Caco-2 (cell line): Measurements from ENCODE around the gene DYNC1H1. TPM values are rescaled to one million over a fixed set of nuclear protein-coding genes. Genes with fewer than 3 reads are reported as not detected.

Experiments
- BruUV-seq: library from RNA; stranded (reverse); fragments of 400-500 nt; replicated peaks from 2 replicates; lab custom pipeline; 2021; lab: Mats Ljungman, UMichigan
- CTCF ChIA-PET: fragments of 300-600 bp; sonication (Branson Sonifier 250); formaldehyde crosslinking; loops from one replicate; lab custom pipeline; 2022; ENCODE audit warnings: antibody characterized with exemption; lab: Charles Lee
- POLR2A ChIA-PET: fragments of 300-600 bp; sonication (Branson Sonifier 250); formaldehyde crosslinking; loops from one replicate; lab custom pipeline; 2022; ENCODE audit warnings: antibody characterized with exemption; lab: Charles Lee
- DNase-seq, 2 experiments: peaks; one replicate each; pipeline versions ENCODE4 v3.0.0 to v3.0.0-alpha.2; 2020 to 2022
- H3K27me3 ChIP-seq: replicated peaks from 2 replicates; pipeline ENCODE4 v1.6.0; 2011; ENCODE audit warnings: low read length; ENCODE audit not compliant: control insufficient read depth, insufficient read depth
- H3K36me3 ChIP-seq: 2 replicates; pipeline ENCODE4 v1.5.1; 2011; ENCODE audit warnings: low read length; ENCODE audit not compliant: control insufficient read depth, insufficient read depth
- H3K4me1 ChIP-seq: fragments of 250-450 bp; sonication (Bioruptor Pico); 2 replicates; pipeline ENCODE4 v1.5.1; 2020; ENCODE audit warnings: mild to moderate bottlenecking
- H3K4me3 ChIP-seq: 2 replicates; pipeline ENCODE4 v1.5.1; 2011; ENCODE audit warnings: low read depth, mild to moderate bottlenecking, control low read depth, low read length
- H3K9me3 ChIP-seq: fragments of 250-450 bp; sonication (Bioruptor Pico); 2 replicates; pipeline ENCODE4 v1.5.1; 2020; ENCODE audit warnings: mild to moderate bottlenecking, moderate library complexity
- H3K27ac Mint-ChIP-seq: one replicate; pipeline ENCODE4 v1.8.0; 2022; ENCODE audit warnings: mixed read lengths; ENCODE audit not compliant: unreplicated experiment
- H3K27me3 Mint-ChIP-seq: one replicate; pipeline ENCODE4 v1.8.0; 2022; ENCODE audit warnings: mixed read lengths; ENCODE audit not compliant: insufficient read depth, unreplicated experiment
- H3K36me3 Mint-ChIP-seq: one replicate; pipeline ENCODE4 v1.8.0; 2022; ENCODE audit warnings: mild to moderate bottlenecking, mixed read lengths; ENCODE audit not compliant: insufficient read depth, unreplicated experiment
- H3K4me1 Mint-ChIP-seq: one replicate; pipeline ENCODE4 v1.8.0; 2022; ENCODE audit warnings: low read depth, mixed read lengths; ENCODE audit not compliant: unreplicated experiment
- H3K4me3 Mint-ChIP-seq: one replicate; pipeline ENCODE4 v1.8.0; 2022; ENCODE audit warnings: mild to moderate bottlenecking, moderate library complexity, mixed read lengths; ENCODE audit not compliant: unreplicated experiment
- H3K9me3 Mint-ChIP-seq: one replicate; pipeline ENCODE4 v1.8.0; 2022; ENCODE audit warnings: mixed read lengths; ENCODE audit not compliant: unreplicated experiment
- intact Hi-C: fragments of 100-400 bp; cut with micrococcal nuclease; formaldehyde crosslinking; loops from one replicate; pipeline ENCODE4 v1.10.0; 2022; ENCODE audit not compliant: unreplicated experiment
- total RNA-seq: library from RNA; stranded (reverse); gene quantifications from 2 replicates; pipeline ENCODE4 v1.2.3, GENCODE V29; 2022
- TF ChIP-seq, protein P1 (sequence below), 2 experiments: fragments of 200-600 bp in 1 of 2; IDR thresholded peaks; 1 replicate in 1 of 2; 2 replicates in 1 of 2; pipeline versions ENCODE4 v1.5.1 to v1.8.0; 2011 to 2022; ENCODE audit warnings: antibody characterized with exemption in 1 of 2, control low read depth in 1 of 2, inconsistent platforms in 1 of 2, low read depth in 1 of 2, low read length in 1 of 2, mild to moderate bottlenecking in 1 of 2, moderate library complexity in 1 of 2; ENCODE audit not compliant: insufficient read depth in 1 of 2, severe bottlenecking in 1 of 2, unreplicated experiment in 1 of 2

The DYNC1H1 gene
- total RNA-seq, 1 experiment from 2014 or later, result 351 TPM

GRCh38 chr14:101916816-101917412, 47.5 kb upstream of the DYNC1H1 start:
- H3K9me3 ChIP-seq, result no peaks in the 10 kb centered on the region
- Mint-ChIP-seq H3K27ac (no peak overlapping the region), H3K4me1 (no peaks in the 10 kb centered on the region), H3K9me3 (no peaks in the 10 kb centered on the region), H3K36me3 (peaks cover 21% of the 10 kb centered on the region), H3K4me3 (no peak overlapping the region), H3K27me3 (no peaks in the 10 kb centered on the region)
- H3K27me3 ChIP-seq, result no peaks in the 10 kb centered on the region
- no peaks in the 10 kb centered on the region for H3K4me1 ChIP-seq
- TF ChIP-seq, protein P1, sequence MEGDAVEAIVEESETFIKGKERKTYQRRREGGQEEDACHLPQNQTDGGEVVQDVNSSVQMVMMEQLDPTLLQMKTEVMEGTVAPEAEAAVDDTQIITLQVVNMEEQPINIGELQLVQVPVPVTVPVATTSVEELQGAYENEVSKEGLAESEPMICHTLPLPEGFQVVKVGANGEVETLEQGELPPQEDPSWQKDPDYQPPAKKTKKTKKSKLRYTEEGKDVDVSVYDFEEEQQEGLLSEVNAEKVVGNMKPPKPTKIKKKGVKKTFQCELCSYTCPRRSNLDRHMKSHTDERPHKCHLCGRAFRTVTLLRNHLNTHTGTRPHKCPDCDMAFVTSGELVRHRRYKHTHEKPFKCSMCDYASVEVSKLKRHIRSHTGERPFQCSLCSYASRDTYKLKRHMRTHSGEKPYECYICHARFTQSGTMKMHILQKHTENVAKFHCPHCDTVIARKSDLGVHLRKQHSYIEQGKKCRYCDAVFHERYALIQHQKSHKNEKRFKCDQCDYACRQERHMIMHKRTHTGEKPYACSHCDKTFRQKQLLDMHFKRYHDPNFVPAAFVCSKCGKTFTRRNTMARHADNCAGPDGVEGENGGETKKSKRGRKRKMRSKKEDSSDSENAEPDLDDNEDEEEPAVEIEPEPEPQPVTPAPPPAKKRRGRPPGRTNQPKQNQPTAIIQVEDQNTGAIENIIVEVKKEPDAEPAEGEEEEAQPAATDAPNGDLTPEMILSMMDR (IDR thresholded peaks at IDR 0.05; ENCODE audit: insufficient read depth in 1 of 2, low read depth in 1 of 2, low read length in 1 of 2, severe bottlenecking in 1 of 2, unreplicated experiment in 1 of 2), result no peak
- POLR2A ChIA-PET, result no interaction called here
- intact Hi-C loops, result no loop called here
- no peak overlapping the region for H3K4me3 ChIP-seq
- DNase-seq, result no peak
- CTCF ChIA-PET, result no interaction called here
- no TSS peak for BruUV-seq
- no peaks in the 10 kb centered on the region for H3K36me3 ChIP-seq

DNA sequence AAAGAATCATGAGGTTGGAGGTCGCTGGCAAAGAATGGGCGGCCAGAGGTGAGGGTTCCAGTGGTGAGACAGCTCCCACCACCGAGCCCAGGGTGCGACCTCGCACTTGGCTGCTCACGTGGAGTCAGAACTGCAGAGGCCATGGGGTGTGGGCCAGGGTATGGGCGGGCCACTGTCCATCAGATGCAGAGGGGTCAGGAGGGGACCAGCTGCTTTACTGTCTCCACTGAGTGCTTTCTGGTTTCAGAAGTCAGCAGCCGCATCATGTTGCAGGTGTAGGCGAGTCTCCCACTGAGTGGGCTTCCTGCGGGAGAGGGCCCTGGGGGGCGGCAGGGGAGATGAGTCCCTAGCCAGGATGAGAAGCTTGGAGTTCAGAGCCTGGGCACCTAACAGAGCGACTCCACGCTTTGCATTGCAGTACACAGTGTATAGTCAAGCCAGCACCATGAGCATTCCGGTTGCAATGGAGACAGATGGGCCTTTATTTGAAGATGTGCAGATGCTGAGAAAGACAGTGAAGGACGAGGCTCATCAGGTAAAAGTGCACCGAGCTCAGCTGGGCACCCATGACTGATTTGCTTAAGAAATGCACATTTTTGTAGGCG, 46.9 kb upstream of the DYNC1H1 start:
- Histone ChIP-seq H3K4me1 (no peaks in the 10 kb centered on the region), H3K36me3 (no peaks in the 10 kb centered on the region), H3K27me3 (no peaks in the 10 kb centered on the region), H3K9me3 (no peaks in the 10 kb centered on the region), H3K4me3 (no peak overlapping the region)
- Mint-ChIP-seq H3K36me3 (peaks cover 21% of the 10 kb centered on the region), H3K9me3 (no peaks in the 10 kb centered on the region), H3K4me3 (no peak overlapping the region), H3K27ac (no peak overlapping the region), H3K27me3 (no peaks in the 10 kb centered on the region), H3K4me1 (no peaks in the 10 kb centered on the region)
- intact Hi-C loops, result no loop called here
- BruUV-seq, result no TSS peak
- DNase-seq, result no peak
- TF ChIP-seq, protein P1 (IDR thresholded peaks at IDR 0.05; ENCODE audit: insufficient read depth in 1 of 2, low read depth in 1 of 2, low read length in 1 of 2, severe bottlenecking in 1 of 2, unreplicated experiment in 1 of 2), result no peak
- ChIA-PET CTCF (no interaction called here), POLR2A (no interaction called here)

DNA sequence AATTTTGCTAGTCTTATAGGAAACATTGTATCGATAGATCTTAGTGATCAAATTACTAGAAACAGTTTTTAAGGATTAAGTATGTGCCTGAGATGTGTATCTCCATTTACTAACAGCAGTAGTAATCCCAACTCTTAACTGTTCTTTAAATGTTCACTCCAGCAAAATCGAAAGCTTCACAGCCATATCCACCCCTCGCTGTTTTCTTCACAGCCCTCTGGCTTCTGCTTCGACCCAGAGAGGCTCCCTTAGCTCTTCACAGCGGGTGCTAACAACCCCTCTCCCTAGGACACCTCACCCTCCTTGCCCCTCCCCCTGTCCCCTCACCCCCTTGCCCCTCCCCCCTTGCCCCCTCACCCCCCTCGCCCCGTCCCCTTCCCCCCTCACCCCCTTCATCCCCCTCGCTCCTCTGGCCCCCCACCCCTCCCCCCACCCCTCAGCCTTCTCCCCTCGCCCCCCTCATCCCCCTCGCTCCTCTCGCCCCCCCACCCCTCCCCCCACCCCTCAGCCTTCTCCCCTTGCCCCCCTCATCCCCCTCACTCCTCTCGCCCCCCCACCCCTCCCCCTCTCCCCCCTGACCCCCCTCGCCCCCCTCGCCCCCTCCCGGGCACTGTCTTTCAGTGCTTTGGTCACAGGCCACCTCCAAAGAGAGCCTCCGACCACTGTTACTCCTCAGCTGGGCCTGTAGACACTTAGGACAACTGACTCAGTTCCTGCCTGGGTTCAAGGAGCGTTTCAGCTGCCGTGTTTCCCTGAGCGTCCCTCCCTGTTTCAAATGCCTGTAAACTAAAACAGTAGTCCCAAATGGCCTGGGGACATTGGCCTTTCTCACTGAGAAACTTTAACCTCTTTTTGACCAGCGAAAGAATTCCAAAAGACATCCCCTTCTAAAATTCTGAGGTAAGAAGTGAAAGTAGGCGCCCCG, 46.0 kb upstream of the DYNC1H1 start:
- H3K4me3 ChIP-seq, result no peak overlapping the region
- no peaks in the 10 kb centered on the region for H3K9me3 ChIP-seq
- ChIA-PET CTCF (no interaction called here), POLR2A (no interaction called here)
- TF ChIP-seq, protein P1 (IDR thresholded peaks at IDR 0.05; ENCODE audit: insufficient read depth in 1 of 2, low read depth in 1 of 2, low read length in 1 of 2, severe bottlenecking in 1 of 2, unreplicated experiment in 1 of 2), result no peak
- no peaks in the 10 kb centered on the region for H3K4me1 ChIP-seq
- intact Hi-C loops, result no loop called here
- no peaks in the 10 kb centered on the region for H3K36me3 ChIP-seq
- peaks cover 28% of the 10 kb centered on the region for H3K36me3 Mint-ChIP-seq
- H3K4me3 Mint-ChIP-seq, result no peak overlapping the region
- no peaks in the 10 kb centered on the region for H3K9me3 Mint-ChIP-seq
- H3K27me3 ChIP-seq, result no peaks in the 10 kb centered on the region
- no peaks in the 10 kb centered on the region for H3K4me1 Mint-ChIP-seq
- no peaks in the 10 kb centered on the region for H3K27me3 Mint-ChIP-seq
- no peak overlapping the region for H3K27ac Mint-ChIP-seq
- no TSS peak for BruUV-seq
- no peak for DNase-seq
